Upper lobe of left lung (tissue), 4 donors: ENCODE data around the gene COQ4.

Experiments
- EP300 ChIP-seq, 4 donors: sonication (generic); formaldehyde crosslinking; IDR thresholded peaks; one replicate each; pipeline ENCODE4 v1.5.1; 2017; ENCODE audit warnings: antibody characterized with exemption in 4 of 4, control low read depth in 2 of 4
- POLR2A ChIP-seq, 4 donors: fragments of 450-650 bp; IDR thresholded peaks; one replicate each; pipeline ENCODE4 v1.5.1; 2016 to 2017; ENCODE audit warnings: antibody characterized with exemption in 4 of 4, mild to moderate bottlenecking in 2 of 4
- POLR2AphosphoS5 ChIP-seq, 2 donors: sonication (generic); formaldehyde crosslinking; IDR thresholded peaks; one replicate each; pipeline ENCODE4 v1.5.1; 2017; ENCODE audit warnings: antibody characterized with exemption in 2 of 2
- TF ChIP-seq, protein P1 (sequence below), 6 experiments: fragments of 450-650 bp in 4 of 6; fragments of 200-600 bp in 2 of 6; sonication (generic) in 2 of 6; IDR thresholded peaks; one replicate each; pipeline ENCODE4 v1.5.1; 2016 to 2019; ENCODE audit warnings: antibody characterized with exemption in 6 of 6

DNA sequence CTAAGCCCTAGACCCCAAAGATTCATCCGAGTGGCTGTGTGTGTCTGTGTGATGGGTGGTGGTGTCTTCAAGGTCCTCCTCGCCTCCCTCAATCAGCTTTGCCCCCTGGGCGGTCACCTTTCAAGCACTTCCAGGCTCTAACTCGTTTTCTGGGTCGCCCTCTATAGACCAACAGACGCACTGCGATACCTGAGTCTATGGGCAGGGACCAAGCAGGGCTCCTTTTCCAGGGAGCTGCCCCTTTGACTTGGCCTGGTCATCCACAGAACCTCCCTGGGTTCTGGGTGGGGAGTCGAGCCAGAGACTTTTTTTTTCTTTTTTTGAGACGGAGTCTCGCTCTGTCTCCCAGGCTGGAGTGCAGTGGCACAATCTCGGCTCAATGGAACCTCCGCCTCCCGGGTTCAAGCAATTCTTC, 18.8 kb downstream of the COQ4 start:
- no peak for TF ChIP-seq EP300 (IDR thresholded peaks at IDR 0.05)
- TF ChIP-seq, protein P1, sequence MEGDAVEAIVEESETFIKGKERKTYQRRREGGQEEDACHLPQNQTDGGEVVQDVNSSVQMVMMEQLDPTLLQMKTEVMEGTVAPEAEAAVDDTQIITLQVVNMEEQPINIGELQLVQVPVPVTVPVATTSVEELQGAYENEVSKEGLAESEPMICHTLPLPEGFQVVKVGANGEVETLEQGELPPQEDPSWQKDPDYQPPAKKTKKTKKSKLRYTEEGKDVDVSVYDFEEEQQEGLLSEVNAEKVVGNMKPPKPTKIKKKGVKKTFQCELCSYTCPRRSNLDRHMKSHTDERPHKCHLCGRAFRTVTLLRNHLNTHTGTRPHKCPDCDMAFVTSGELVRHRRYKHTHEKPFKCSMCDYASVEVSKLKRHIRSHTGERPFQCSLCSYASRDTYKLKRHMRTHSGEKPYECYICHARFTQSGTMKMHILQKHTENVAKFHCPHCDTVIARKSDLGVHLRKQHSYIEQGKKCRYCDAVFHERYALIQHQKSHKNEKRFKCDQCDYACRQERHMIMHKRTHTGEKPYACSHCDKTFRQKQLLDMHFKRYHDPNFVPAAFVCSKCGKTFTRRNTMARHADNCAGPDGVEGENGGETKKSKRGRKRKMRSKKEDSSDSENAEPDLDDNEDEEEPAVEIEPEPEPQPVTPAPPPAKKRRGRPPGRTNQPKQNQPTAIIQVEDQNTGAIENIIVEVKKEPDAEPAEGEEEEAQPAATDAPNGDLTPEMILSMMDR (IDR thresholded peaks at IDR 0.05): peak; percentile 44 to 72 (median 64)
- TF ChIP-seq POLR2A (IDR thresholded peaks at IDR 0.05): no peak
- TF ChIP-seq POLR2AphosphoS5 (IDR thresholded peaks at IDR 0.05): no peak
